ENCODE data around the gene GSX1. TPM values are rescaled to one million over a fixed set of nuclear protein-coding genes. Genes with fewer than 3 reads are reported as not detected.

GSX1 gene
- total RNA-seq, 1 donor from 2014 or later = not detected

- no peak overlapping the region for H3K27ac ChIP-seq
- no peaks in the 10 kb centered on the region for H3K36me3 ChIP-seq
- no peak for TF ChIP-seq POLR2AphosphoS5 (IDR thresholded peaks at IDR 0.05; ENCODE audit: insufficient read depth in 1 of 2, low read depth in 1 of 2)
- TF ChIP-seq CTCF (IDR thresholded peaks at IDR 0.05) = no peak
- no peak for TF ChIP-seq POLR2A (IDR thresholded peaks at IDR 0.05)
- intact Hi-C loops (cut with DNase I) = loop anchor here (10.0 kb wide), 2 partner anchors 151 to 289 kb away; no protein-coding TSS in a partner anchor
- no peak overlapping the region for H3K4me3 ChIP-seq
- H3K9me3 ChIP-seq = no peaks in the 10 kb centered on the region
- H3K4me1 ChIP-seq = peaks cover 4% of the 10 kb centered on the region
- no peaks in the 10 kb centered on the region for H3K27me3 ChIP-seq
- DNase-seq (ENCODE audit: extremely low spot score in 2 of 2) = no peak
Measured at GRCh38 chr13:27824121-27824520, 31.8 kb downstream of the GSX1 start.

- intact Hi-C loops (cut with DNase I) = loop anchor here (5.0 to 10.0 kb wide), 3 partner anchors 150 to 463 kb away; no protein-coding TSS in a partner anchor
- DNase-seq (ENCODE audit: extremely low spot score in 2 of 2) = no peak
- Histone ChIP-seq H3K36me3 (no peaks in the 10 kb centered on the region), H3K27ac (no peak overlapping the region), H3K27me3 (no peaks in the 10 kb centered on the region), H3K4me1 (peaks cover 8% of the 10 kb centered on the region), H3K9me3 (no peaks in the 10 kb centered on the region), H3K4me3 (no peak overlapping the region)
- TF ChIP-seq POLR2A (IDR thresholded peaks at IDR 0.05) (no peak), CTCF (IDR thresholded peaks at IDR 0.05) (no peak), POLR2AphosphoS5 (IDR thresholded peaks at IDR 0.05; ENCODE audit: insufficient read depth in 1 of 2, low read depth in 1 of 2) (no peak)
Measured at GRCh38 chr13:27825072-27825471, 32.8 kb downstream of the GSX1 start.

GRCh38 chr13:27826379-27827353, 34.4 kb downstream of the GSX1 start:
- peak in 1 of 2 donors; percentile 96 for DNase-seq (ENCODE audit: extremely low spot score in 2 of 2)
- Histone ChIP-seq H3K27ac (no peak overlapping the region), H3K4me3 (peak overlapping the region in 1 of 2 donors; percentile 12), H3K36me3 (no peaks in the 10 kb centered on the region), H3K4me1 (peaks cover 10% of the 10 kb centered on the region), H3K9me3 (no peaks in the 10 kb centered on the region), H3K27me3 (no peaks in the 10 kb centered on the region)
- intact Hi-C loops (cut with DNase I) = loop anchor here (5.0 to 10.0 kb wide), 3 partner anchors 148 to 464 kb away; no protein-coding TSS in a partner anchor
- TF ChIP-seq POLR2AphosphoS5 (IDR thresholded peaks at IDR 0.05; ENCODE audit: insufficient read depth in 1 of 2, low read depth in 1 of 2) (no peak), CTCF (IDR thresholded peaks at IDR 0.05) (peak; percentile 81 to 87 (median 83))

GRCh38 chr13:27827646-27828045, 35.4 kb downstream of the GSX1 start:
- H3K27me3 ChIP-seq = no peaks in the 10 kb centered on the region
- intact Hi-C loops (cut with DNase I) = loop anchor here (5.0 to 10.0 kb wide), 3 partner anchors 147 to 465 kb away; no protein-coding TSS in a partner anchor
- TF ChIP-seq POLR2A (IDR thresholded peaks at IDR 0.05) (no peak), POLR2AphosphoS5 (IDR thresholded peaks at IDR 0.05; ENCODE audit: insufficient read depth in 1 of 2, low read depth in 1 of 2) (no peak), CTCF (IDR thresholded peaks at IDR 0.05) (no peak)
- no peak overlapping the region for H3K4me3 ChIP-seq
- H3K9me3 ChIP-seq = no peaks in the 10 kb centered on the region
- H3K36me3 ChIP-seq = no peaks in the 10 kb centered on the region
- no peak overlapping the region for H3K27ac ChIP-seq
- DNase-seq (ENCODE audit: extremely low spot score in 2 of 2) = peak in 1 of 2 donors; percentile 52
- peaks cover 10% of the 10 kb centered on the region for H3K4me1 ChIP-seq
